HepG2 (cell line): ENCODE results near the gene PA2G4. TPM values are rescaled to one million over a fixed set of nuclear protein-coding genes. Genes with fewer than 3 reads are reported as not detected.

Source experiments
- AHR ChIP-seq: IDR thresholded peaks from 2 replicates; pipeline ENCODE4 v1.6.1; 2018; ENCODE audit warnings: missing genetic modification reagents, missing compliant biosample characterization
- ATAD3A ChIP-seq: sonication (generic); formaldehyde crosslinking; IDR thresholded peaks from 2 replicates; pipeline ENCODE4 v1.4.0; 2020; ENCODE audit warnings: missing genetic modification reagents
- CREM ChIP-seq, 2 experiments: sonication (generic) in 1 of 2; formaldehyde crosslinking in 1 of 2; IDR thresholded peaks; 2 replicates each; pipeline versions ENCODE4 v1.4.0 to v1.6.1; 2016 to 2020; ENCODE audit warnings: antibody characterized with exemption in 1 of 2, mild to moderate bottlenecking in 1 of 2, missing genetic modification reagents in 1 of 2
- DR1 ChIP-seq: sonication (generic); formaldehyde crosslinking; IDR thresholded peaks from 2 replicates; pipeline ENCODE4 v1.8.0; 2021; ENCODE audit warnings: mild to moderate bottlenecking, missing genetic modification reagents, inconsistent platforms
- ISX ChIP-seq: sonication (generic); formaldehyde crosslinking; conservative IDR thresholded peaks from 2 replicates; pipeline ENCODE4 v1.5.0; 2020; ENCODE audit warnings: missing genetic modification reagents
- RXRB ChIP-seq: IDR thresholded peaks from 2 replicates; pipeline ENCODE4 v1.6.1; 2016; ENCODE audit warnings: borderline replicate concordance, missing genetic modification reagents, missing compliant biosample characterization
- SALL2 ChIP-seq: sonication (generic); formaldehyde crosslinking; IDR thresholded peaks from 2 replicates; pipeline ENCODE4 v1.8.1; 2023; ENCODE audit warnings: mild to moderate bottlenecking, missing genetic modification reagents, inconsistent platforms
- TCF7L2 ChIP-seq: IDR thresholded peaks from 2 replicates; pipeline ENCODE4 v1.6.1; 2011; ENCODE audit warnings: mild to moderate bottlenecking, low read depth, low read length, moderate library complexity
- TFE3 ChIP-seq: IDR thresholded peaks from 2 replicates; pipeline ENCODE4 v1.6.1; 2016
- ZFP62 ChIP-seq: sonication (generic); formaldehyde crosslinking; IDR thresholded peaks from 2 replicates; pipeline ENCODE4 v1.4.0; 2020; ENCODE audit warnings: missing genetic modification reagents
- ZNF446 ChIP-seq: sonication (generic); formaldehyde crosslinking; IDR thresholded peaks from 2 replicates; pipeline ENCODE4 v1.5.0; 2020; ENCODE audit warnings: mild to moderate bottlenecking, missing genetic modification reagents
- ZNF549 ChIP-seq: sonication (generic); formaldehyde crosslinking; IDR thresholded peaks from 2 replicates; pipeline ENCODE4 v1.5.0; 2020; ENCODE audit warnings: missing genetic modification reagents
- ZSCAN12 ChIP-seq: sonication (generic); formaldehyde crosslinking; IDR thresholded peaks from 2 replicates; pipeline ENCODE4 v1.9.0; 2021; ENCODE audit warnings: mild to moderate bottlenecking, missing genetic modification reagents
- polyA plus RNA-seq, 8 experiments: library from polyadenylated mRNA; depleted of rRNA in 3 of 8; stranded (reverse) in 7 of 8; unstranded in 1 of 8; fragments of >200 nt; fragmentation: Illumina TruSeq in 4 of 8; extraction: Trizol in 4 of 8; gene quantifications; 2 replicates each; pipeline versions ENCODE4 v1.2.1 to v1.2.3, GENCODE V29; 2011 to 2016; ENCODE audit warnings: low read depth in 4 of 8, missing spikeins in 1 of 8, mixed read lengths in 1 of 8; ENCODE audit not compliant: insufficient read depth in 1 of 8
- total RNA-seq, 5 experiments: library from RNA; depleted of rRNA; stranded (reverse); fragments of >200 nt; fragmentation: Illumina TruSeq; extraction: Trizol; gene quantifications; 2 replicates each; pipeline ENCODE4 v1.2.3, GENCODE V29; 2016; ENCODE audit warnings: low read depth in 1 of 5
- TF ChIP-seq, protein P1 (sequence below), 2 experiments: sonication (generic) in 1 of 2; formaldehyde crosslinking in 1 of 2; IDR thresholded peaks; 2 replicates each; pipeline versions ENCODE4 v1.6.1 to v1.9.0; 2014 to 2022; ENCODE audit warnings: antibody characterized with exemption in 1 of 2, borderline replicate concordance in 1 of 2, inconsistent platforms in 1 of 2, low read depth in 1 of 2, missing genetic modification reagents in 1 of 2
- TF ChIP-seq, protein P2 (sequence below): sonication (generic); formaldehyde crosslinking; IDR thresholded peaks from 2 replicates; pipeline ENCODE4 v1.5.1; 2020; ENCODE audit warnings: mild to moderate bottlenecking, missing genetic modification reagents
- TF ChIP-seq, protein P3 (sequence below): sonication (generic); formaldehyde crosslinking; IDR thresholded peaks from 2 replicates; pipeline ENCODE4 v1.8.1; 2022; ENCODE audit warnings: mild to moderate bottlenecking, missing genetic modification reagents

The PA2G4 gene
- total and polyA plus RNA-seq, 2 of the 13 experiments (the other 11 are each of a cell fraction or from before 2014, with no cell fraction given) = 147 to 240 TPM

- TF ChIP-seq, protein P1, sequence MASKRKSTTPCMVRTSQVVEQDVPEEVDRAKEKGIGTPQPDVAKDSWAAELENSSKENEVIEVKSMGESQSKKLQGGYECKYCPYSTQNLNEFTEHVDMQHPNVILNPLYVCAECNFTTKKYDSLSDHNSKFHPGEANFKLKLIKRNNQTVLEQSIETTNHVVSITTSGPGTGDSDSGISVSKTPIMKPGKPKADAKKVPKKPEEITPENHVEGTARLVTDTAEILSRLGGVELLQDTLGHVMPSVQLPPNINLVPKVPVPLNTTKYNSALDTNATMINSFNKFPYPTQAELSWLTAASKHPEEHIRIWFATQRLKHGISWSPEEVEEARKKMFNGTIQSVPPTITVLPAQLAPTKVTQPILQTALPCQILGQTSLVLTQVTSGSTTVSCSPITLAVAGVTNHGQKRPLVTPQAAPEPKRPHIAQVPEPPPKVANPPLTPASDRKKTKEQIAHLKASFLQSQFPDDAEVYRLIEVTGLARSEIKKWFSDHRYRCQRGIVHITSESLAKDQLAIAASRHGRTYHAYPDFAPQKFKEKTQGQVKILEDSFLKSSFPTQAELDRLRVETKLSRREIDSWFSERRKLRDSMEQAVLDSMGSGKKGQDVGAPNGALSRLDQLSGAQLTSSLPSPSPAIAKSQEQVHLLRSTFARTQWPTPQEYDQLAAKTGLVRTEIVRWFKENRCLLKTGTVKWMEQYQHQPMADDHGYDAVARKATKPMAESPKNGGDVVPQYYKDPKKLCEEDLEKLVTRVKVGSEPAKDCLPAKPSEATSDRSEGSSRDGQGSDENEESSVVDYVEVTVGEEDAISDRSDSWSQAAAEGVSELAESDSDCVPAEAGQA (IDR thresholded peaks at IDR 0.05; ENCODE audit: low read depth) = peak; percentile 68
- TF ChIP-seq, protein P1 (CRISPR knock-in tag; IDR thresholded peaks at IDR 0.05; ENCODE audit: borderline replicate concordance) = no peak
- TF ChIP-seq SALL2 (CRISPR knock-in tag) (no peak; the same call in 1 of the 2 replicates), TFE3 (CRISPR knock-in tag) (peak; percentile 94), RXRB (peak; percentile 98), ZNF549 (CRISPR knock-in tag) (no peak), TCF7L2 (no peak), DR1 (peak; percentile 63), ISX (CRISPR knock-in tag) (0 out of 2 replicates have a peak, but pooled peaks have one; percentile 62), CREM (IDR thresholded peaks at IDR 0.05) (peak; percentile 93), CREM (CRISPR knock-in tag; IDR thresholded peaks at IDR 0.05) (no peak), ZSCAN12 (peak; percentile 58; the same call in 1 of the 2 replicates), ATAD3A (CRISPR knock-in tag) (no peak), ZFP62 (no peak), AHR (peak; percentile 77; the same call in 1 of the 2 replicates), ZNF446 (CRISPR knock-in tag) (no peak)
- TF ChIP-seq, protein P2, sequence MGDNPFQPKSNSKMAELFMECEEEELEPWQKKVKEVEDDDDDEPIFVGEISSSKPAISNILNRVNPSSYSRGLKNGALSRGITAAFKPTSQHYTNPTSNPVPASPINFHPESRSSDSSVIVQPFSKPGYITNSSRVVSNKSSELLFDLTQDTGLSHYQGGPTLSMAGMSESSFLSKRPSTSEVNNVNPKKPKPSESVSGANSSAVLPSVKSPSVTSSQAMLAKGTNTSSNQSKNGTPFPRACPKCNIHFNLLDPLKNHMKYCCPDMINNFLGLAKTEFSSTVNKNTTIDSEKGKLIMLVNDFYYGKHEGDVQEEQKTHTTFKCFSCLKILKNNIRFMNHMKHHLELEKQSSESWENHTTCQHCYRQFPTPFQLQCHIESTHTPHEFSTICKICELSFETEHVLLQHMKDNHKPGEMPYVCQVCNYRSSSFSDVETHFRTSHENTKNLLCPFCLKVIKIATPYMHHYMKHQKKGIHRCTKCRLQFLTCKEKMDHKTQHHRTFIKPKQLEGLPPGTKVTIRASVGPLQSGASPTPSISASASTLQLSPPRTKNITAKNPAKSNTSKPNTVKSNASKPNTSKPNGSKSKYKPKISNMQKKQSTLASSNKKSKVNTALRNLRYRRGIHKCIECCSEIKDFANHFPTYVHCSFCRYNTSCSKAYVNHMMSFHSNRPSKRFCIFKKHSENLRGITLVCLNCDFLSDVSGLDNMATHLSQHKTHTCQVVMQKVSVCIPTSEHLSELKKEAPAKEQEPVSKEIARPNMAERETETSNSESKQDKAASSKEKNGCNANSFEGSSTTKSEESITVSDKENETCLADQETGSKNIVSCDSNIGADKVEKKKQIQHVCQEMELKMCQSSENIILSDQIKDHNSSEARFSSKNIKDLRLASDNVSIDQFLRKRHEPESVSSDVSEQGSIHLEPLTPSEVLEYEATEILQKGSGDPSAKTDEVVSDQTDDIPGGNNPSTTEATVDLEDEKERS (CRISPR knock-in tag) = peak; percentile 89
- TF ChIP-seq, protein P3, sequence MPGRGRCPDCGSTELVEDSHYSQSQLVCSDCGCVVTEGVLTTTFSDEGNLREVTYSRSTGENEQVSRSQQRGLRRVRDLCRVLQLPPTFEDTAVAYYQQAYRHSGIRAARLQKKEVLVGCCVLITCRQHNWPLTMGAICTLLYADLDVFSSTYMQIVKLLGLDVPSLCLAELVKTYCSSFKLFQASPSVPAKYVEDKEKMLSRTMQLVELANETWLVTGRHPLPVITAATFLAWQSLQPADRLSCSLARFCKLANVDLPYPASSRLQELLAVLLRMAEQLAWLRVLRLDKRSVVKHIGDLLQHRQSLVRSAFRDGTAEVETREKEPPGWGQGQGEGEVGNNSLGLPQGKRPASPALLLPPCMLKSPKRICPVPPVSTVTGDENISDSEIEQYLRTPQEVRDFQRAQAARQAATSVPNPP (CRISPR knock-in tag) = no peak; the same call in 1 of the 2 replicates
Observed at GRCh38 chr12:56081393-56082347, 22.7 kb upstream of the PA2G4 start (continued).
